Panc1 (cell line): ENCODE results near the gene COPZ2. TPM values are rescaled to one million over a fixed set of nuclear protein-coding genes. Genes with fewer than 3 reads are reported as not detected.

ENCODE experiments used
- ATAC-seq: fragments of 200-7000 bp; cut with Tn5 transposase; 2 replicates; pipeline ENCODE4 v1.9.1; 2020; ENCODE audit warnings: mild to moderate bottlenecking, moderate library complexity
- BruUV-seq: library from RNA; stranded (reverse); fragments of 400-500 nt; replicated peaks from 2 replicates; lab custom pipeline; 2021; lab: Mats Ljungman, UMichigan
- CTCF ChIA-PET: fragments of 300-600 bp; sonication (Branson Sonifier 250); formaldehyde crosslinking; loops from one replicate; lab custom pipeline; 2022; ENCODE audit warnings: antibody characterized with exemption; lab: Charles Lee
- POLR2A ChIA-PET: fragments of 300-600 bp; sonication (Branson Sonifier 250); formaldehyde crosslinking; loops from one replicate; lab custom pipeline; 2022; ENCODE audit warnings: antibody characterized with exemption; lab: Charles Lee
- DNase-seq: peaks from one replicate; pipeline ENCODE4 v3.0.0-alpha.2; 2010; ENCODE audit warnings: low read depth, low spot score
- H3K27ac ChIP-seq: 2 replicates; pipeline ENCODE4 v1.5.1; 2011; ENCODE audit warnings: mild to moderate bottlenecking, low read length, inconsistent platforms
- H3K27me3 ChIP-seq: fragments of 200-500 bp; sonication (Bioruptor generic); 2 replicates; pipeline ENCODE4 v1.6.0; 2014; ENCODE audit warnings: low read length, inconsistent platforms; ENCODE audit not compliant: control insufficient read depth, insufficient read depth
- H3K36me3 ChIP-seq: fragments of 200-500 bp; sonication (Bioruptor generic); 2 replicates; pipeline ENCODE4 v1.5.1; 2014; ENCODE audit warnings: inconsistent platforms, mild to moderate bottlenecking, low read length, moderate library complexity; ENCODE audit not compliant: control insufficient read depth, insufficient read depth
- H3K4me1 ChIP-seq: 2 replicates; pipeline ENCODE4 v1.5.1; 2011; ENCODE audit warnings: inconsistent platforms, mild to moderate bottlenecking, low read length, moderate library complexity; ENCODE audit not compliant: control insufficient read depth, insufficient read depth
- H3K4me3 ChIP-seq, 2 experiments: 2 replicates each; pipeline ENCODE4 v1.5.1; 2011 to 2012; ENCODE audit warnings: low read depth in 2 of 2, low read length in 2 of 2, mild to moderate bottlenecking in 2 of 2, inconsistent platforms in 1 of 2, moderate library complexity in 1 of 2
- H3K9me3 ChIP-seq: fragments of 200-500 bp; sonication (Bioruptor generic); 2 replicates; pipeline ENCODE4 v1.5.1; 2014; ENCODE audit warnings: low read depth, mild to moderate bottlenecking, inconsistent platforms, low read length, moderate library complexity; ENCODE audit not compliant: control insufficient read depth, insufficient read depth
- POLR2AphosphoS5 ChIP-seq: IDR thresholded peaks from 2 replicates; pipeline ENCODE4 v1.6.1; 2012; ENCODE audit warnings: mild to moderate bottlenecking, low read depth, low read length, moderate library complexity
- SIN3A ChIP-seq: IDR thresholded peaks from 2 replicates; pipeline ENCODE4 v1.6.1; 2012; ENCODE audit warnings: low read depth, mild to moderate bottlenecking, low read length, moderate library complexity, borderline replicate concordance; ENCODE audit not compliant: insufficient read depth
- TCF7L2 ChIP-seq: IDR thresholded peaks from 2 replicates; pipeline ENCODE4 v1.6.1; 2011; ENCODE audit warnings: mild to moderate bottlenecking, low read depth, low read length, inconsistent platforms
- in situ Hi-C: cut with HindIII; loops from 2 replicates; pipeline ENCODE4 v1.10.0; 2016; ENCODE audit warnings: low sequenced_read_pairs, low pct_unique_long_range_greater_than_20kb
- intact Hi-C: fragments of 100-400 bp; cut with micrococcal nuclease; formaldehyde crosslinking; loops from one replicate; pipeline ENCODE4 v1.10.0; 2022; ENCODE audit not compliant: unreplicated experiment
- total RNA-seq: library from RNA; stranded (reverse); gene quantifications from one replicate; pipeline ENCODE4 v1.2.1, GENCODE V29; 2021; ENCODE audit not compliant: unreplicated experiment
- TF ChIP-seq, protein P1 (sequence below): fragments of 450-650 bp; IDR thresholded peaks from 2 replicates; pipeline ENCODE4 v1.5.1; 2017; ENCODE audit warnings: mild to moderate bottlenecking
- TF ChIP-seq, protein P2 (sequence below), 2 experiments: IDR thresholded peaks; 2 replicates each; pipeline ENCODE4 v1.6.1; 2011 to 2012; ENCODE audit warnings: low read depth in 2 of 2, control low read depth in 1 of 2, low read length in 1 of 2, mild to moderate bottlenecking in 1 of 2, moderate library complexity in 1 of 2; ENCODE audit not compliant: insufficient read depth in 1 of 2

COPZ2 gene
- total RNA-seq, 1 experiment from 2014 or later: 5.4 TPM

DNA sequence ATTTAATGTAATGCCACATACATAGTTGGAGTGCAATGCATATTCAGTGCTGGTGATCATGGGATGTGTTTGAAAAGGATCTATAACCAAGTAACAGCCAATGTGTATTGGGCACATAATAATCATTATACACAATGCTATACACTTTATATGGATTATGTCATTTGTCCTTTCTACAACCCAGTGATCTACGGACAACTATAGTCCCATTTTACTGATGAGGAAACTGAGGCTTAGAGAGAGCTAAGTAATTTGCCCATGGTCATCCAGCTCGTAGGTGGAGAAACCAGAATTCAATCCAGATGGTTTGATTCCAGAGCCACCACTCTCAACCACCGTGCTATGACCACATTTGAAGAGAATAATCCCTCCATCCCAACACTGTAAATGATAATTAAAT, 27.4 kb downstream of the COPZ2 start:
- no TSS peak for BruUV-seq
- in situ Hi-C loops (no loop called here), intact Hi-C loops (no loop called here)
- Histone ChIP-seq H3K4me1 (peaks cover 6% of the 10 kb centered on the region; the same call in 1 of the 2 replicates), H3K9me3 (no peaks in the 10 kb centered on the region), H3K27ac (no peak overlapping the region), H3K4me3 (no peak overlapping the region), H3K36me3 (no peaks in the 10 kb centered on the region), H3K27me3 (no peaks in the 10 kb centered on the region)
- no peak for DNase-seq
- ChIA-PET POLR2A (no interaction called here), CTCF (interaction anchor here (0.6 kb wide), 1 partner anchor 263 kb away, joined by 4 read pairs; no protein-coding TSS in a partner anchor)
- TF ChIP-seq, protein P1, sequence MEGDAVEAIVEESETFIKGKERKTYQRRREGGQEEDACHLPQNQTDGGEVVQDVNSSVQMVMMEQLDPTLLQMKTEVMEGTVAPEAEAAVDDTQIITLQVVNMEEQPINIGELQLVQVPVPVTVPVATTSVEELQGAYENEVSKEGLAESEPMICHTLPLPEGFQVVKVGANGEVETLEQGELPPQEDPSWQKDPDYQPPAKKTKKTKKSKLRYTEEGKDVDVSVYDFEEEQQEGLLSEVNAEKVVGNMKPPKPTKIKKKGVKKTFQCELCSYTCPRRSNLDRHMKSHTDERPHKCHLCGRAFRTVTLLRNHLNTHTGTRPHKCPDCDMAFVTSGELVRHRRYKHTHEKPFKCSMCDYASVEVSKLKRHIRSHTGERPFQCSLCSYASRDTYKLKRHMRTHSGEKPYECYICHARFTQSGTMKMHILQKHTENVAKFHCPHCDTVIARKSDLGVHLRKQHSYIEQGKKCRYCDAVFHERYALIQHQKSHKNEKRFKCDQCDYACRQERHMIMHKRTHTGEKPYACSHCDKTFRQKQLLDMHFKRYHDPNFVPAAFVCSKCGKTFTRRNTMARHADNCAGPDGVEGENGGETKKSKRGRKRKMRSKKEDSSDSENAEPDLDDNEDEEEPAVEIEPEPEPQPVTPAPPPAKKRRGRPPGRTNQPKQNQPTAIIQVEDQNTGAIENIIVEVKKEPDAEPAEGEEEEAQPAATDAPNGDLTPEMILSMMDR: no peak
- TF ChIP-seq POLR2AphosphoS5 (no peak), TCF7L2 (no peak)
- TF ChIP-seq, protein P2, sequence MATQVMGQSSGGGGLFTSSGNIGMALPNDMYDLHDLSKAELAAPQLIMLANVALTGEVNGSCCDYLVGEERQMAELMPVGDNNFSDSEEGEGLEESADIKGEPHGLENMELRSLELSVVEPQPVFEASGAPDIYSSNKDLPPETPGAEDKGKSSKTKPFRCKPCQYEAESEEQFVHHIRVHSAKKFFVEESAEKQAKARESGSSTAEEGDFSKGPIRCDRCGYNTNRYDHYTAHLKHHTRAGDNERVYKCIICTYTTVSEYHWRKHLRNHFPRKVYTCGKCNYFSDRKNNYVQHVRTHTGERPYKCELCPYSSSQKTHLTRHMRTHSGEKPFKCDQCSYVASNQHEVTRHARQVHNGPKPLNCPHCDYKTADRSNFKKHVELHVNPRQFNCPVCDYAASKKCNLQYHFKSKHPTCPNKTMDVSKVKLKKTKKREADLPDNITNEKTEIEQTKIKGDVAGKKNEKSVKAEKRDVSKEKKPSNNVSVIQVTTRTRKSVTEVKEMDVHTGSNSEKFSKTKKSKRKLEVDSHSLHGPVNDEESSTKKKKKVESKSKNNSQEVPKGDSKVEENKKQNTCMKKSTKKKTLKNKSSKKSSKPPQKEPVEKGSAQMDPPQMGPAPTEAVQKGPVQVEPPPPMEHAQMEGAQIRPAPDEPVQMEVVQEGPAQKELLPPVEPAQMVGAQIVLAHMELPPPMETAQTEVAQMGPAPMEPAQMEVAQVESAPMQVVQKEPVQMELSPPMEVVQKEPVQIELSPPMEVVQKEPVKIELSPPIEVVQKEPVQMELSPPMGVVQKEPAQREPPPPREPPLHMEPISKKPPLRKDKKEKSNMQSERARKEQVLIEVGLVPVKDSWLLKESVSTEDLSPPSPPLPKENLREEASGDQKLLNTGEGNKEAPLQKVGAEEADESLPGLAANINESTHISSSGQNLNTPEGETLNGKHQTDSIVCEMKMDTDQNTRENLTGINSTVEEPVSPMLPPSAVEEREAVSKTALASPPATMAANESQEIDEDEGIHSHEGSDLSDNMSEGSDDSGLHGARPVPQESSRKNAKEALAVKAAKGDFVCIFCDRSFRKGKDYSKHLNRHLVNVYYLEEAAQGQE (IDR thresholded peaks at IDR 0.05; ENCODE audit: insufficient read depth in 1 of 2, low read depth in 2 of 2, low read length in 1 of 2): no peak
- ATAC-seq: no peak

DNA sequence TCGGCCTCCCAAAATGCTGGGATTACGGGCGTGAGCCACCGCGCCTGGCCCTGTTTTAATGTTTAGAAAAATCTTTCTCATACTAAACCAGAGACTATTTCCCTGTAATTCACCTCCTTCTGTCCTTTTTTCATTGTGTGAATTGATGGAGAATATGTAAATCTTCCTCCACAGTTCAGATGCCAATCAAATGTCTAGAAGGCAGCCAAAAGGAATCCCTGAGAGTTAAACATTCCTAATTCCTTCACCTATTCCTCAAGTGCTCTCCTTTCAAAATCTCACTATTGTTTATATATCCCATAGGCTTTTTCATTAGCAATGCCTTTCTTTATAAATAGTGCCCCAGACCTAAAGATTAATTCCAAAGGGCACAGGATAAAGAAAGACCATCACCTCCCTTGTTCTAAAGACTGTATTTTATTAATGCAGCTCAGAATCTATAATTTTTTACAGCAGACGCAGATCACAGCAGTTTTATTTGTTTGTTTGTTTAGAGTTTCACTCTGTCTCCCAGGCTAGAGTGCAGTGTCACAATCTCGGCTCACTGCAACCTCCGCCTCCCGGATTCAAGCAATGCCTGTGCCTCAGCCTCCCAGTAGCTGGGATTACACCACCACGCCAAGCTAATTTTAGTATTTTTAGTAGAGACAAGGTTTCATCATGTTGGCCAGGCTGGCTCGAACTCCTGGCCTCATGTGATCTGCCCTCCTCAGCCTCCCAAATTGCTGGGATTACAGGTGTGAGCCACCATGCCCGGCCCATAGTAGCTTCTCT, 30.5 kb downstream of the COPZ2 start:
- ChIA-PET POLR2A (interaction anchor here (0.7 kb wide), 2 partner anchors 42 to 114 kb away, joined by 3 read pairs; no protein-coding TSS in a partner anchor), CTCF (interaction anchor here (0.5 to 0.7 kb wide), 3 partner anchors 50 to 1319 kb away, joined by 3 to 7 read pairs (median 5); no protein-coding TSS in a partner anchor)
- H3K4me1 ChIP-seq: peaks cover 31% of the 10 kb centered on the region
- no peak overlapping the region for H3K27ac ChIP-seq
- intact Hi-C loops (no loop called here), in situ Hi-C loops (no loop called here)
- TF ChIP-seq TCF7L2 (no peak), SIN3A (no peak), POLR2AphosphoS5 (no peak)
- TF ChIP-seq, protein P2 (IDR thresholded peaks at IDR 0.05; ENCODE audit: insufficient read depth in 1 of 2, low read depth in 2 of 2, low read length in 1 of 2): no peak
- TF ChIP-seq, protein P1: no peak
- BruUV-seq: no TSS peak
- H3K9me3 ChIP-seq: no peaks in the 10 kb centered on the region
- ATAC-seq: no peak
- no peak overlapping the region for H3K4me3 ChIP-seq
- DNase-seq: no peak
- no peaks in the 10 kb centered on the region for H3K36me3 ChIP-seq
- no peaks in the 10 kb centered on the region for H3K27me3 ChIP-seq
